Hepatocyte (in vitro differentiated cells): ENCODE measurements around the gene IP6K2.

Experiments
- CTCF ChIP-seq: fragments of 200-600 bp; sonication (generic); IDR thresholded peaks from 2 replicates; pipeline ENCODE4 v1.5.1; 2016; ENCODE audit warnings: antibody characterized with exemption, mild to moderate bottlenecking; ENCODE audit not compliant: poor library complexity
- EZH2 ChIP-seq: fragments of 200-600 bp; sonication (generic); IDR thresholded peaks from 2 replicates; pipeline ENCODE4 v1.6.1; 2016; ENCODE audit warnings: antibody characterized with exemption, mild to moderate bottlenecking, borderline replicate concordance

- TF ChIP-seq EZH2 (no peak), CTCF (no peak)
Measured at GRCh38 chr3:48738926-48739616, 22.1 kb upstream of the IP6K2 start.
